Epithelial cell of prostate (primary cell): ENCODE results near the gene PLCL2.

Experiments used
- DNase-seq: peaks from one replicate; pipeline ENCODE4 v3.0.0-alpha.2; 2011; ENCODE audit warnings: low read depth, low spot score
- H3K27ac ChIP-seq: fragments of 450-650 bp; 2 replicates; pipeline ENCODE4 v1.5.1; 2017; ENCODE audit warnings: mild to moderate bottlenecking

Gene PLCL2

DNA sequence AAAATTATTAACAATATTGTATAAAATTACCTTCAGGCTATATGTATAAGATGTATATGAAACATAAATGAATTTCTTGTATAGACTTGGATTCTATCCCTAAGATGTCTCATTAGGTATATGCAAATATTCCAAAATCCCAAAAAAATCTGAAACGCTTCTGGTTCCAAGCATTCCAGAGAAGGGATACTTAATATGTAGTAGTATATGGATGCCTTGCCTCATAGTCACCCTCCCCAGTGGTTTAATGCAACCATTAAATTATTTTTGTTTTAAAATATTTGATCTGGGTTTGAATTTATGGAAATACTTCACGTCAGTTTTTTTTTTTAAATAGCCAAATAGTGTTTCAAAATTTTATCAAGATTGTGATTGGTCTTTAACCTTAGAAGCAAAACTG lies 27.2 kb downstream of the PLCL2 start:
- no peak for DNase-seq
- no peak overlapping the region for H3K27ac ChIP-seq

DNA sequence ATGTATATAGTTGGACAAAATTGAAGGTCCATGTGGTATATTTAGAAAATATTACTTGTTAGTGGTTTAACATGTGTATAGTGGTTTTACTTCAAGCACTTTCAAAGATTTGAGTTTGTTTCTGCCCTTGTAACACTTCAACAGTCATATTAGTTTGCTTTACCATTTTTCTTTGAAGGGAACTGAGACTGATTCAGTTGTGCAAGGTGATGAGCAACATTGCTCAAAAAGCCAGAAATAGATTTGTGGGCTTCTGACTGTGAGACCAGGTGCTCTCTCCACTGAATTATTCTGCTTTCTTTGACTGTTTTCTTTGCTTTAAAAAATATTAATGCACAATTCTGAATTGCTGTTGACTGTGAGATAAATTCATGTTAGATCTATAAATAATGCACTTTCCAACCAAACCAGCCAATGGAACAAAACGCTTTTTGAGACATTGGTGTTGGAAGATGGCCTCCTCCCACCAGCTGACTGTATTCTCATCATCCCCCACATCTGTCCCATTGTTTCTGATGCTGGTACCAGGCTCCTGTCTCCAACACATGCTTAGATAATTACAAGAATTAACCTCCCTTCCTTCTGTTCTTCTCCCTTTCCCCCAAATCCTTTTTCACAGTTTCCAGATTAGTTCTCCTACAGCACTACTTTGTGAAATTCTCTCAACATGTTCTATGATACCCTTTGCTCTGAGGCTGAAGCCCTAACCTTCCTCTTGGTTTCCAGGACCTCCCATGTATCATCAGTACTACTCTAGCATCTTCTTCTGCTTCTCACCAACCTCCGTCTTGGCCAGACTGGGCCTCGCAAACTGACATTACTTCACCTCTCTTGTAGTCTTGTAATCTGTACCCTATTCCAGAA lies 27.9 kb downstream of the PLCL2 start:
- H3K27ac ChIP-seq, result no peak overlapping the region
- DNase-seq, result no peak

DNA sequence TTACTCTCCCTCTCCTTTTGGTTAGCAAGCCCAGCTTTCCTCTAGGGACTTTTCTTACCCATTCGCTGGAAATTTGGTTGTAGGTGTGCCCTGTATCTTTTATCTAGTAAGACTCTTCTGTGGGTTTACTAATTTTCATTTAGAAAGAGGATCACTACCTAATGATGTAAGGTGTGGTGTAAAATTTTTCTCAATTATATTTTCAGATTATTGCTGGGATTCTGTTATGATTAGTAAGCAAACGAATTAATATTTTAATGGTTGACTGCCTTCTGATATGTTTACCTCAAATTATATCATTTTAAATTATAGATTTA lies 28.5 kb downstream of the PLCL2 start:
- no peak for DNase-seq

DNA sequence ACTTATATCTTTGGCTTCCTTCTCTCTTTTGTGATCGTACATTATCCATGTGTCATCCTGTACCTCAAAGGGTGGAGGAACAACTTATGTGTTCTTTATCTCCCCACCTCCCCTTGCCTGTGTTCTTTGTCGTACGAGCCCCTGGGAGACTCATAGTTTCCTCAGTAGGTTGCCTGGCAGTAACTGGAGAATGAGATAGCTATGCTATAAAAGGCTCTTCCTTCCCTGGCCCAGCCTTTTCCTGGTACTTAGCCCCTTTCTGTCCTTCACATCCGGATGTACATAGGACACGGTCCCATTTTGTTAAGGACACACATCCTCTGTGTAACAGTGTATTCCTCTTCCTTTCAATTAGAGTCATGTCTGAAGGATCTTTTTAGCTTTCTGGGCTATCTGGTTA lies 32.1 kb downstream of the PLCL2 start:
- H3K27ac ChIP-seq, result no peak overlapping the region
- no peak for DNase-seq

More for the DNA sequence above, 28.5 kb downstream of the PLCL2 start:
- H3K27ac ChIP-seq, result no peak overlapping the region

DNA sequence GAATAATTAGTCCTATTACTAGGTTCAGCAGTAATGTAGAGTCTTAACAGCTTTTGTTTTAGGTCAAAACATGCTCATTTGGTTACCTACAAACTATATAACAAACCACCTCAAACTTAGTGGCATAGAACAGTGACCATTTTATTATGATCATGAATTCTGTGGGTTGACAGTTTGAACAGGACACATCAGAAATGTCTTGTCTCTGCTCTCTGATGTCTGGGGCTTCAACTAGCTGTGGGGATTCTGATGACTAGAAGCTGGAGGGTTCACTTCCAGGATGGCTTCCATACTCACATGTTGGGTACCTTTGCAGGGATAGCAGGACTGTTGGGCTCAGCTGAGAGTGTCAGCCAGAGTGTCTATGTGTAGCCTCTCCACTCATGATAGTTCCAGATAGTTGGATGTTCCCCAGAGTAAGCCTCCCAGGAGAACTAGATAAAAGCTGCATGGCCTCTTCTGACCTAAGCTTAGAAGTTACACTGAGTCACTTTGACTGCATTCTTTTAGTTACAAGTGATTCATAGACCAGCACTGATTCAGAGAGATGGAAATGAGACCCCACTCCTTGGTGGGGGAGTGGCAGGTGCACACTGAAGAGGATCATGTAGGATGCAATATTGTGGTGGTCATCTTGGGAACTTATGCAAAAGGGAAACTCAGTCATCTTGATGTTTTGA lies 32.6 kb downstream of the PLCL2 start:
- no peak overlapping the region for H3K27ac ChIP-seq
- DNase-seq, result no peak

DNA sequence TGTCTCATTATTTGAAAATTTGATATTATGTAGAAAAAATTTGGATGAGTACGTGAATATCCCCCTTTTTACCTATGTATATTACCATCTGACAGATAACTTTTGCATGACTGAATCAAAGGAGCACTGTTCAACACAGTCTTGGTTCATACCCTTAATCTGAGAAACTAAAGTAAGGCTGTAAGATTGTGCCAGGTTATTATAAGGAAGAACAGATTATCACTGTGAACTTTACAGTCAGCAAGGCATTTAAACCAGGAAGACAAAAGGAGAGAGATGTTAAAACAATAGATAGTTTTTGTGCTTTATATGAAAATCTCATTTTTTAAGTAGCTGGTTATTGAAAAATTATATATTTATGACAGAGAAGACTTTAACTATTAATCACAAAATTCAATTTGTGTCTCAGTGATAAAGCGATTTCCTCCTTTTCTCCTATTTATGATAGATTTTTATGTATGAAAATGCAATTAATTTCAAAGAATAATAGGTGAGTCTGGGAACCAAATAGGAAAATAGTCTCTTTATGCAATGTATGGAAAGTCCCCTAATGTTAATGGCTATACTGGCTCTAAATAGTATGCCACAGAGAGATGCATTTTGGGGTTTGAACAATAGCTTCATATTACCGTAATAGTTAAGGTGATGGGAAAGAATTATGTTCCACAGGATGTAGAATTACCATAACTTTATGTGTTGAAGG lies 33.4 kb downstream of the PLCL2 start:
- no peak overlapping the region for H3K27ac ChIP-seq
- no peak for DNase-seq

DNA sequence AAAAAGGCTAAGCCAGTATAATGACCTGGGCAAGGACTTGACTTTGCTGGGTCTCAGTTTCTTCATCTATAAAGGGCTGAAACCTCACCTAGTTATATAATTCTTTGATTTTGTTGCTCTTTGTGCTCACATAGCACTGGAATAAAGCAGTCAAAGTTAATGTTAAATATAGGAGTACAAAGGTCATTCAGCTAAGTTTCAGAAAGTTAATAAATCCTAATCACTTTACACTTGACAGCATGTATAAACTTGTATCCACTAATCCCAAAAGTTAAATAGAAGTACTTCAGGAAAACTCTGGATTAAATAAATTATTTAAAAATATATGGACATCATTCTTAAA lies 33.9 kb downstream of the PLCL2 start:
- no peak for DNase-seq
- no peak overlapping the region for H3K27ac ChIP-seq

DNA sequence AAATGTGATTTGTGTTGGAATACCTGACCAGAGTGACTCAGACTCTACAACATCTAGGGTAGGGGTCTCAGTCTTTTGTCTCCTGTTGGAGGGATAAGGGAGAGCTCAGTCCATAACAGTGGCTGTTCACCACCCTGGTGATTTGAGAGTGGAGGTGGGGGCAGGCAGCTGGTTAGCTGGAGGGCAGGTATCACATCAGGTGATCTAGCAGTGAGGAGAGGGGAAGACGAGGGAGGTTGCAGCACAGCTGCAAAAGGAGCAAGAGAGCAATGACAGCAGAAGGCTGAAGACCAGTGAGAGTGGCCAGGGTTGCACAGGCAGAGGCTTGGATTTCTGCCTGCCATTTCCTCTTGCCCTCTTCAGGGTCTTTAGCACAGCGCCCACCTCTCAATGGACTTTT lies 38.4 kb downstream of the PLCL2 start:
- no peak overlapping the region for H3K27ac ChIP-seq

DNA sequence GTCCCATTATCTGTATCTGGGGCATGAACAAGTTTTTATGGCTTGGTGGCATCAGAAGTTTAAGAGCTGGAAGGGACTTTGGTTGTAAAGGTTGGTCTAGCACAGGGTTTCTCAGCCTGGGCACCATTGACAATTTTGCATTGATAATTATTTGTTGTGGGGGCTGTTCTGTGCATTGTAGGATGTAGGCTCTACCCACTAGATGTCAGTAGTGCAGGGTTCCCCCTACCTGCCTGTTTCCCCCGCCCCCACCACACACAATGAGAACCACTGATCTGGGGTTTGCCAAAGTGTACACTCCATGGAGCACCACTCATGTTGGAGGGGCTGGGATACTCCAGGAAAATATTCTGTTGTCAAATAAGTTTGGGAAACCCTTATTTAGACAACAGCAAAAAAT lies 42.7 kb downstream of the PLCL2 start:
- H3K27ac ChIP-seq, result no peak overlapping the region
- DNase-seq, result no peak

More for the DNA sequence above, 38.4 kb downstream of the PLCL2 start:
- DNase-seq, result no peak

DNA sequence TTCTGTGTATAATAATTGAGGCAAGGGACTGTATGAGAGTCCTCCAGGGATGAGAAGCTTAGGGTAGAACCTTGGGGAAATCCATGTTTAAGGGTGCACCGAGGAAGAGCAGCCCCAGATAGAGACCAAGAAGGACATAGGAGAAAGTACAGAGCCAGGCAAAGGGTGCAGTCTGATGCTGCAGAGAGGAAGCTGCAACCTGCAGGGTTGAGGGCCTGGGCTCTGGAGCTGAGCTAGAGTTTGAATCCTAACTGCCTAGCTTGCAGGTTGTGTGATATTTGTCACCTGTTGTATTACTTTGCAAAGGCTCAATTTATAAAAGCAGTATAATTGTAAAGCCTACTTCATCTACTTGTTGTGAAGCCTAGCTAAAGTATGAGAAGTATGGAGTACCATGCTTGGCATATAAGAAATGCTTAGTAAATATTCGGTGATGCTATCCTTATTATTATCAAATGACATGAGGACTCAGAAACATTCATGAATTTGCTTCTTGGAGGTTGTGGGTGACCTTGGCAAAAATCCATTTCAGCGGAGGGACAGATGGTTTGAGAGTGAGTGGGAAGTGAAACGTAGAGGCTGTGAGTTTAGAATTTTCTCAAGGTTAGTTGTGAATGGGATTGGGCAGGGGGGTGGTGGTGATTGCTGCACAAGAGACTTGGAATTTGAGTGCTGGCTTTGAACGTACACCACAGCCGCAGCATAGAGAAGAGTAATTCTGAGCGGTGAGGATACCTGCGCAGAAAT lies 43.8 kb downstream of the PLCL2 start:
- H3K27ac ChIP-seq, result no peak overlapping the region
- no peak for DNase-seq

DNA sequence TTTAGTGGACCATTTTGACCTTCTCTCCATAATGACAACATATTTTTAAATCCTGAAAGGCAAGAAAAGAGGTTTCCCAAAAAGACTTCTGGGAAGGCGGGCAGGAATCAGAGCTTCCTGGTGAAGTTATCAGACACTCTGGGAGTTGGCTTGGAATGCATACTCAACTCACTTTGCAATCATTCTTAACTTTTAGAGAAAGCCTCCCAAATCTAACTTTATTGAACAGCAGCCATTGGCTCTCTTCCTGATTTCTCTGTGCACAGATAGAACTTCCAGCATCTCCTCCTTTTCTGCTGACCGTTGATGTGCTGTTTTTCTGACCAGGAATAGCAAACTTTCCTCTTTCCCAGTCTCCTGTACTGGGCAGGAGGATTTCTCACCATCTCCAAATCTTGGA lies 44.6 kb downstream of the PLCL2 start:
- DNase-seq, result no peak
- no peak overlapping the region for H3K27ac ChIP-seq

DNA sequence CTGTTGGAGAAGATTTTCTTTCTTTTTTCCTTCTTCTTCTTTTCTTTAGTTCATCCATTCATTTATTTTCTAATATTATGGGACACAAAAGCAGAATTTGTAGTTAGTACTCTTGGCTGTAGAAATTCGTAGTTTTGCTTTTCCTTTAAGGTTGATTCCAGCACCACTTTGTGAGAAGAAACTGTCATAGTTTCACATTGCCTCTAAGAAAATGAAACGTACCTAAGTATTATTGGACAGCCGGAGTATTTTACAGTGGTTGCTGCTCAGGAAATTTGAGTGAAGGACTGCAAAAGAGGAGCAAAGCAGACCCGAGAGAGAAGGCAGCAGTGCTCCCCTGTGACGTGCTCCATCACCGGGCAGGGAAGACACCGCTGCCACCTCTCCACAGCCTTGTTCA lies 48.1 kb downstream of the PLCL2 start:
- DNase-seq, result no peak
- H3K27ac ChIP-seq, result no peak overlapping the region

DNA sequence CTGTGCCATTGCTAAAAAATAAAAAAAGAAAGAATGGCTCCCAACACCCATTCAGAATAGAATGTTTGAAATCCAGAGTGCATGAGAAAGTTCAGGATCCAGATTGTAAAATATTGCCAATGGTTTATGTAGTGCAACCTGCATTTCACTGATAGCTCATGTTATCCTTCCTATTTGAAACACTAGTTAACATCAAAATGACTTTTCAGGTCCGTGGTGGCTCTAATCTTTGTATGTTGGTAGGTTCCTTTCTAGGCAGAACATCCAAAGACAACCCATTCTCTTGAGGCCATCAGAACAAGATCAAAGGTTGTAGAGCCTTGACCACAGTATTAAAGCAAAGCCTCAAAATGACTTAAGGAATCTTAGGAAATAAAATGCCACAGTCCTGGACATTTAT lies 51.0 kb downstream of the PLCL2 start:
- no peak overlapping the region for H3K27ac ChIP-seq
- DNase-seq, result no peak

DNA sequence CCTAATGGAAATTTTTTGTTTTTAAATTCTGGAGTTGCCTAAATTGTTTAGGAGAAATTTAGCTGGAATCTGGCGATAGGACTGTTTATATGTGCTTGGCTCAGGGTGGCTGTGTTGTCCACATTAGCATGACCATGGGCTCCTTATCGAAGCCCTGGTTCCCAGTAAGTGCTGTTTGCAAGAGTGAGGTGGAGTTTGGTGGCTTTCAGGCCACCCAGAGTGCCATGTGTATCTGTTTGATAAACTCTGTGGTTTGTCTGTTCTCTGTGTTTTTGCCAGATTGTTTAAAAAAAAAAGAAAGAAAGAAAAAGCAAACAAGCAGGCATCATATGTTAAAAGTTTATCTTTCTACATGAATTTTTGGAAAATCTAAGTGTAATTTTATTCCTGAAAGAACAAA lies 51.5 kb downstream of the PLCL2 start:
- no peak overlapping the region for H3K27ac ChIP-seq
- no peak for DNase-seq

DNA sequence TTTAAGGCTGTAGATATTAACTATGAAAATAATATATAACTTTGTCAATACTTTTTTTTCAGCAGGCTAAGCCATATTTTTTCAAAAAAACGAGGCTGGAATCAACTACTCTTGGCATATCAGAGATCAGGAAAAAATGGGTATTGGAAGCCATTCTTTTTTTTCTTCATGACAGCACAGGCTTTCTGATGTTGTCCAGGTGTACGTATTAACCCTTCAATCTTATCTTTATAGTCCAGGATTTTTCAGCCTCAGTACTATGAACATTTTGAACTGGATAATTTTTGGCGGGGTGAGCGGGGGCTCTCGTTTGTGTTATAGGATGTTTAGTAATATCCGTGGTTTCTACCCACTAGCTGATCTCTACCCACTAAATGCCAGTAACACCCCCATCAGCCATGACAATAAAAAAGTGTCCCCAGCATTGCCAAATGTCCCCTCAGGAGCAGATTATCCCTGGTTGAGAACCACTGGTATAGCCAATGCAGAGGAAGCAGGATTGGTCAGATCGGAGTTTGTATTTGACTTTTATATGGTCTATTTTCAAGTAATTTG lies 52.0 kb downstream of the PLCL2 start:
- no peak overlapping the region for H3K27ac ChIP-seq
- no peak for DNase-seq

DNA sequence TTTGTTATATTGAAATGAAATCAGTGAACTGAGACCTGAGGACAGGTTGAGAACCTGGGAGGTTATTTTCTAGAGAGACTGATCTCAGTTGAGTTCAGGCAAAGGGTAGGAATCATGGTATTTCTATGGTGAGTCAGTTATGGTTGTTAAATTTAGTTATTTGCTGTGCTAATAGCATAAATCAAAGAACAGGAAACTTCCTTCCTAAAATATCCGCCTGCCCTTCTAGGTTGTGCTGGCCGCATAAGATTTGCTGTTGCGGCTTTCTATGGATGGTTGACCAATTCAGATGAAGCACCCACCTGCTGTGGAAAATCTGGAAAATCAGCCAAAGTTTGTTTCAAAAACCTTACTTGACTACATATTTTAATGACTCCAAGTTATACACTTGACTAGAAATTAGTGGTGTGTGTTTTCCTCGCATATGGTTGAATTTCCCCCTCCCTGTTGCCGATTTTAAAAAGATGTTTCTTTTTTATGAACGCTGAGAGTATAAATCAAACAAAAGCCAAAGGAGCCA lies 52.6 kb downstream of the PLCL2 start:
- H3K27ac ChIP-seq, result no peak overlapping the region
- DNase-seq, result no peak

DNA sequence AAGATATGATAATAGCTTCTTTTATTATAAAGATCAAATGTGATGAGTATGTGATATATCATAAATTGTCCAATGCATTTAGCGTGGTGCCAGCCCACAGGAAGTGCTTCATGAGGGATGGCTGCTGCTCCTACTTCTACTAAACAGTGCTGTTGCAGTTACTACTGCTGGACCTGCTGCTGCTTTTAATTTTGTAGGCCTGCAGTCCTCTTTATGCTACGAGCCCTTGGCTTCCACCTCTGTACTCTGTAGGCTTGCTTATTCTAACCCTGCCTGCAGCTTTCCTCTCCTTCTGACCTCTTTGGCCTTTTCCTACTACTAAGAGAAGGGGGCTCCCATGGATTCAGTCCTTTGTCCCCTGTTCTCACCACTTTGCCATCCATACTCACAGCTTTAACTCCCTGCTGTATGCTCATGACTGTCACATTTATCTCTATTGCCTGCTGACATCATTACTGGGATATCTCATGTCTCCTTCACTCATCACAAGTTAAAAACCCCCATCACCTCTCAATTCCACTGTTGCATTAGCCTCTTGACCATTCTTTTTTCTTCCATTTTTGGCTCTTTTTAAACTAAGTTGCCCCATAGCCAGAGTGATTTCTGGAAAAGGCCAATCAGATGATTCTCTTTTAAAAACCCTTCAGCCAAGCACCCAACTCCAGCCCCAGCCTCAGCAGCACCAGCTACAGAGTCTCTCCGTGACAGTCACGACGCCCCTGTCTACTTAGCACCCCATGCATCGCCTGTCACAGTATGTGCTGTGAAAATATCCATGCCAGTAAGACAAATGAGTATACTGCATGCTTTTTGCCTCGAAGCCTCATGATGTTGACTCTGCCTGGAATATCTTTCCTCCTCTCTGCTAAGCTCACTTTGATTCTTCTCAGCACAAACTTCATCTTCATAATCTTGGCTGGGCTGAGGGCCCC lies 56.3 kb downstream of the PLCL2 start:
- DNase-seq, result no peak
- no peak overlapping the region for H3K27ac ChIP-seq

DNA sequence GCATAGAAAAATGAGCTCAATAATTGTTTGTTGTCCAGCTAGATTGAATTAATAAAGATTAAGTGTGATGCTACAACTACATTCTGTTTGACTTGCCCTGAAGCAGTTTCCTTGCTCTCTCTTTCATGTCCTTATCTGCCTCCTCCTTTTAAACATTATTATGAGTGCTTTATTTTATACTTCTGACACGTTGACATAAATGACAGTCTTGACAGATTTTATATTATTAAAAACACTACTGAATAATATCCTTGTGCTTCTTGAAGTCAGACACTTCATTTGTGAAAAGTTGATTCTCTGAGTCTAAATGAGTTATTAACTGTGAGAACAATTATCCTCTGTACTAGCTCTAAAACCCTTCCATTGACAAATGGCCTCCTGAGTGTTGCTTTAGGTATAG lies 58.2 kb downstream of the PLCL2 start:
- no peak for DNase-seq
- H3K27ac ChIP-seq, result no peak overlapping the region

DNA sequence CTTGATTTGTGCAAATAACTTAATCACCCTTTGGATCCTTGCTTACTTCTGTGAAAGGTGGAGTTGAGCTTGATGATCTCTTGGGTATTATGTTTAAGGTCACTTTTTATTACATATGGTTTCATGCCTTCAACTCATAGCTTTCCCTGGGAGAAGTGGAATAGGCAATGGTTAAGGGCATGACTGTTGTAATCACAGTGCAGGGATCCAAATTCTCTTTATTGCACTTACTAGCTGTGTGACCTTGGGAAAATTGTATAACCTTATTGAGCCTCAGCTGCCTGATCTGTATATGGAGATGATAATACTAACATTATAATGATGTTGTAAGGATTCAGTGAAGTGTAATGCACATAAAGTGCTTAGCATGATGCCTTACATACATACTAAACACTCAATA lies 59.1 kb downstream of the PLCL2 start:
- no peak for DNase-seq
- H3K27ac ChIP-seq, result no peak overlapping the region
